ENCODE data around the gene FAM204A. TPM values are rescaled to one million over a fixed set of nuclear protein-coding genes. Genes with fewer than 3 reads are reported as not detected.

Gene FAM204A
- total RNA-seq, 1 donor from 2014 or later, result 71.8 TPM

- Mint-ChIP-seq H3K36me3 (ENCODE audit: low read depth) (peaks cover 13% of the 10 kb centered on the region), H3K27me3 (peaks cover 2% of the 10 kb centered on the region), H3K27ac (no peak overlapping the region), H3K9me3 (no peaks in the 10 kb centered on the region), H3K4me3 (no peak overlapping the region), H3K4me1 (peaks cover 38% of the 10 kb centered on the region)
- DNase-seq (no peak), ATAC-seq (ENCODE audit: low read depth) (no peak)
- ChIA-PET CTCF (no interaction called here), POLR2A (interaction anchor here (0.7 kb wide), 1 partner anchor 152 kb away, joined by 3 read pairs; no protein-coding TSS in a partner anchor)
- intact Hi-C loops (cut with micrococcal nuclease), result loop anchor here (5.0 kb wide), 4 partner anchors 79 to 1549 kb away; partner anchors contain the start of genes ENO4 and SEC23IP
- TF ChIP-seq, protein P1, sequence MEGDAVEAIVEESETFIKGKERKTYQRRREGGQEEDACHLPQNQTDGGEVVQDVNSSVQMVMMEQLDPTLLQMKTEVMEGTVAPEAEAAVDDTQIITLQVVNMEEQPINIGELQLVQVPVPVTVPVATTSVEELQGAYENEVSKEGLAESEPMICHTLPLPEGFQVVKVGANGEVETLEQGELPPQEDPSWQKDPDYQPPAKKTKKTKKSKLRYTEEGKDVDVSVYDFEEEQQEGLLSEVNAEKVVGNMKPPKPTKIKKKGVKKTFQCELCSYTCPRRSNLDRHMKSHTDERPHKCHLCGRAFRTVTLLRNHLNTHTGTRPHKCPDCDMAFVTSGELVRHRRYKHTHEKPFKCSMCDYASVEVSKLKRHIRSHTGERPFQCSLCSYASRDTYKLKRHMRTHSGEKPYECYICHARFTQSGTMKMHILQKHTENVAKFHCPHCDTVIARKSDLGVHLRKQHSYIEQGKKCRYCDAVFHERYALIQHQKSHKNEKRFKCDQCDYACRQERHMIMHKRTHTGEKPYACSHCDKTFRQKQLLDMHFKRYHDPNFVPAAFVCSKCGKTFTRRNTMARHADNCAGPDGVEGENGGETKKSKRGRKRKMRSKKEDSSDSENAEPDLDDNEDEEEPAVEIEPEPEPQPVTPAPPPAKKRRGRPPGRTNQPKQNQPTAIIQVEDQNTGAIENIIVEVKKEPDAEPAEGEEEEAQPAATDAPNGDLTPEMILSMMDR (IDR thresholded peaks at IDR 0.05), result no peak
Measured at GRCh38 chr10:118343115-118343514, 991 bp upstream of the FAM204A start.

DNA sequence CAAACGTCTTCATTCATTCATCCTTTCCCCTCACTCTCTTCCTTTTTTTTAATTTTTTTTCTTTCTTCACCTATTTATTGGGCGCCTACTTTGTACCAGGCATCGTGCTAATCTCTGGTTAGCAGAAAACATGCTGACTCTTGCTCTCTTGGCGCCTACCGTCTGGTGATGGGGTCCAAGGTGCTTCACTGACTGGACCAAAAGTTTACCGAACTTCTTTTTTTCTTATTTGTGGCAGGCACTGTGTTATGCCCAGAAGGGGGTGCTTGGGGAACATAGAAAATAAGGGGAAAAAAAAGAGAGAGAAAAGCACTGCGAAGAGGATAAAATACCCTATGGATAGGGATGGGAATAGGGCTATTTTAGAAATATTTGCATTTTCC is 505 bp upstream of the FAM204A start:
- Mint-ChIP-seq H3K36me3 (ENCODE audit: low read depth) (peaks cover 17% of the 10 kb centered on the region), H3K9me3 (no peaks in the 10 kb centered on the region), H3K4me3 (peak overlapping the region; percentile 96), H3K4me1 (peaks cover 43% of the 10 kb centered on the region), H3K27ac (peak overlapping the region; percentile 96), H3K27me3 (peaks cover 2% of the 10 kb centered on the region)
- CTCF ChIA-PET, result no interaction called here
- DNase-seq (no peak), ATAC-seq (ENCODE audit: low read depth) (peak; percentile 4)
- intact Hi-C loops (cut with micrococcal nuclease), result loop anchor here (1.0 to 5.0 kb wide), 7 partner anchors 80 to 1550 kb away; partner anchors contain the start of genes ENO4, PDZD8, RAB11FIP2 and SEC23IP
- POLR2A ChIA-PET, result no interaction called here
- TF ChIP-seq, protein P1 (IDR thresholded peaks at IDR 0.05), result no peak

DNA sequence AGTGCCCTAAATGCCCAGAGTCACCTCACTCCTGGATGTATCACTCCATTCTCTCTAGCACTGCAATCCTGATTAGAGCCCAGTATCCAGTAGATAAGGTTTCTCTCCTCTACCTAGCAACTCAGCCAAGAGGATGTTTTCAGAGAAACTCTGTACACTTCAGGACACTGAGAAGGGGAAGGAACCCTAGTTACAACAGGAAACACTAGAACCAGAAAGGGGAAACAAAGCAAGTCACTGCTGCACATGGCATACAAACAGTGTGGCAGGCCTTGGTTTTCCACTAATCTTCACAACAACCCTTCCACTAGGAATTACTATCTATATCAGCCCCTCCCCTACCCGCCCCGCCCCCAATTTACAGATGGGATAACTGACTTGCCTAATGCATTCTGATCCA is 1.6 kb downstream of the FAM204A start:
- no peak for ATAC-seq (ENCODE audit: low read depth)
- H3K27ac Mint-ChIP-seq, result peak overlapping the region; percentile 68
- H3K36me3 Mint-ChIP-seq (ENCODE audit: low read depth), result peaks cover 29% of the 10 kb centered on the region
- ChIA-PET POLR2A (interaction anchor here (0.6 kb wide), 1 partner anchor 348 kb away, joined by 7 read pairs; no protein-coding TSS in a partner anchor), CTCF (no interaction called here)
- no peaks in the 10 kb centered on the region for H3K27me3 Mint-ChIP-seq
- intact Hi-C loops (cut with micrococcal nuclease), result loop anchor here (5.0 kb wide), 4 partner anchors 82 to 1552 kb away; partner anchors contain the start of genes ENO4 and SEC23IP
- H3K9me3 Mint-ChIP-seq, result no peaks in the 10 kb centered on the region
- peaks cover 48% of the 10 kb centered on the region for H3K4me1 Mint-ChIP-seq
- TF ChIP-seq, protein P1 (IDR thresholded peaks at IDR 0.05), result no peak
- H3K4me3 Mint-ChIP-seq, result peak overlapping the region; percentile 56
- no peak for DNase-seq

GRCh38 chr10:118339111-118339510 is 3.0 kb downstream of the FAM204A start:
- no peak overlapping the region for H3K27ac Mint-ChIP-seq
- no peak for ATAC-seq (ENCODE audit: low read depth)
- no peak for DNase-seq
- intact Hi-C loops (cut with micrococcal nuclease), result no loop called here
- H3K9me3 Mint-ChIP-seq, result no peaks in the 10 kb centered on the region
- TF ChIP-seq, protein P1 (IDR thresholded peaks at IDR 0.05), result no peak
- H3K36me3 Mint-ChIP-seq (ENCODE audit: low read depth), result peaks cover 41% of the 10 kb centered on the region
- no peaks in the 10 kb centered on the region for H3K27me3 Mint-ChIP-seq
- no peak overlapping the region for H3K4me3 Mint-ChIP-seq
- ChIA-PET POLR2A (no interaction called here), CTCF (no interaction called here)
- peaks cover 48% of the 10 kb centered on the region for H3K4me1 Mint-ChIP-seq

GRCh38 chr10:118337356-118337755 is 4.8 kb downstream of the FAM204A start:
- POLR2A ChIA-PET, result interaction anchor here (0.6 kb wide), 1 partner anchor 27 kb away, joined by 4 read pairs; no protein-coding TSS in a partner anchor
- CTCF ChIA-PET, result no interaction called here
- Mint-ChIP-seq H3K36me3 (ENCODE audit: low read depth) (peaks cover 58% of the 10 kb centered on the region), H3K9me3 (no peaks in the 10 kb centered on the region), H3K4me1 (peaks cover 43% of the 10 kb centered on the region), H3K27me3 (no peaks in the 10 kb centered on the region), H3K4me3 (no peak overlapping the region), H3K27ac (no peak overlapping the region)
- intact Hi-C loops (cut with micrococcal nuclease), result no loop called here
- TF ChIP-seq, protein P1 (IDR thresholded peaks at IDR 0.05), result no peak
- no peak for DNase-seq
- no peak for ATAC-seq (ENCODE audit: low read depth)

Measured in activated B cell treated with CpG ODN at 0.5 μM for 24 hours (primary cell).